Measurements from ENCODE around the gene STK25. TPM values are rescaled to one million over a fixed set of nuclear protein-coding genes. Genes with fewer than 3 reads are reported as not detected.

The STK25 gene
- total and polyA plus RNA-seq, 3 donors from 2014 or later = 200 to 250 (median 224) TPM

- intact Hi-C loops (cut with DNase I; ENCODE audit: low total_unique reads) = no loop called here
- 82 to 86% methylated on average over 2 of the region's 2 CpGs for WGBS, 2 donors
- H3K4me1 ChIP-seq = no peaks in the 10 kb centered on the region
- no peak for DNase-seq
- H3K9me3 ChIP-seq = no peaks in the 10 kb centered on the region
- H3K27me3 ChIP-seq = no peaks in the 10 kb centered on the region
- TF ChIP-seq POLR2A (IDR thresholded peaks at IDR 0.05) (no peak), CTCF (IDR thresholded peaks at IDR 0.05) (no peak)
- no peak overlapping the region for H3K27ac ChIP-seq
- H3K36me3 ChIP-seq (ENCODE audit: low read depth, missing control alignments) = no peaks in the 10 kb centered on the region
- no peak overlapping the region for H3K4me3 ChIP-seq
Measured at GRCh38 chr2:241468476-241468781, 40.0 kb downstream of the STK25 start.

- no peak for DNase-seq
- no peaks in the 10 kb centered on the region for H3K4me1 ChIP-seq
- no peaks in the 10 kb centered on the region for H3K36me3 ChIP-seq (ENCODE audit: low read depth, missing control alignments)
- no peaks in the 10 kb centered on the region for H3K27me3 ChIP-seq
- TF ChIP-seq POLR2A (IDR thresholded peaks at IDR 0.05) (no peak), CTCF (IDR thresholded peaks at IDR 0.05) (no peak)
- H3K27ac ChIP-seq = no peak overlapping the region
- 92 to 94% methylated on average over 8 to 23 of the region's 23 CpGs for WGBS, 2 donors
- no peaks in the 10 kb centered on the region for H3K9me3 ChIP-seq
- no peak overlapping the region for H3K4me3 ChIP-seq
- intact Hi-C loops (cut with DNase I; ENCODE audit: low total_unique reads) = no loop called here
Measured at GRCh38 chr2:241467777-241468475, 40.5 kb downstream of the STK25 start.

- no peaks in the 10 kb centered on the region for H3K4me1 ChIP-seq
- H3K27ac ChIP-seq = no peak overlapping the region
- no peak for TF ChIP-seq POLR2A (IDR thresholded peaks at IDR 0.05)
- no peak for TF ChIP-seq CTCF (IDR thresholded peaks at IDR 0.05)
- no peak overlapping the region for H3K4me3 ChIP-seq
- no peaks in the 10 kb centered on the region for H3K9me3 ChIP-seq
- H3K36me3 ChIP-seq (ENCODE audit: low read depth, missing control alignments) = no peaks in the 10 kb centered on the region
- WGBS, 2 donors = 89% methylated on average over 7 to 10 of the region's 10 CpGs
- intact Hi-C loops (cut with DNase I; ENCODE audit: low total_unique reads) = no loop called here
- no peaks in the 10 kb centered on the region for H3K27me3 ChIP-seq
- DNase-seq = no peak
Measured at GRCh38 chr2:241466230-241466629, 42.2 kb downstream of the STK25 start.

- WGBS, 2 donors = 78 to 79% methylated on average over 10 to 12 of the region's 12 CpGs
- Histone ChIP-seq H3K27me3 (no peaks in the 10 kb centered on the region), H3K36me3 (ENCODE audit: low read depth, missing control alignments) (no peaks in the 10 kb centered on the region)
Measured at GRCh38 chr2:241465543-241465942, 42.8 kb downstream of the STK25 start.

More at GRCh38 chr2:241465543-241465942, 42.8 kb downstream of the STK25 start:
- intact Hi-C loops (cut with DNase I; ENCODE audit: low total_unique reads) = no loop called here
- Histone ChIP-seq H3K9me3 (no peaks in the 10 kb centered on the region), H3K4me1 (no peaks in the 10 kb centered on the region), H3K4me3 (no peak overlapping the region), H3K27ac (no peak overlapping the region)
- DNase-seq = no peak
- TF ChIP-seq CTCF (IDR thresholded peaks at IDR 0.05) (no peak), POLR2A (IDR thresholded peaks at IDR 0.05) (no peak)

Measured in testis (tissue), 3 donors.